Inferior parietal cortex (tissue), 1 donor: Measurements from ENCODE around the gene ZNF688.

Experiments
- DNase-seq: peaks from one replicate; pipeline ENCODE4 v3.0.0-alpha.2; 2016; ENCODE audit errors: extremely low spot score

The ZNF688 gene

DNA sequence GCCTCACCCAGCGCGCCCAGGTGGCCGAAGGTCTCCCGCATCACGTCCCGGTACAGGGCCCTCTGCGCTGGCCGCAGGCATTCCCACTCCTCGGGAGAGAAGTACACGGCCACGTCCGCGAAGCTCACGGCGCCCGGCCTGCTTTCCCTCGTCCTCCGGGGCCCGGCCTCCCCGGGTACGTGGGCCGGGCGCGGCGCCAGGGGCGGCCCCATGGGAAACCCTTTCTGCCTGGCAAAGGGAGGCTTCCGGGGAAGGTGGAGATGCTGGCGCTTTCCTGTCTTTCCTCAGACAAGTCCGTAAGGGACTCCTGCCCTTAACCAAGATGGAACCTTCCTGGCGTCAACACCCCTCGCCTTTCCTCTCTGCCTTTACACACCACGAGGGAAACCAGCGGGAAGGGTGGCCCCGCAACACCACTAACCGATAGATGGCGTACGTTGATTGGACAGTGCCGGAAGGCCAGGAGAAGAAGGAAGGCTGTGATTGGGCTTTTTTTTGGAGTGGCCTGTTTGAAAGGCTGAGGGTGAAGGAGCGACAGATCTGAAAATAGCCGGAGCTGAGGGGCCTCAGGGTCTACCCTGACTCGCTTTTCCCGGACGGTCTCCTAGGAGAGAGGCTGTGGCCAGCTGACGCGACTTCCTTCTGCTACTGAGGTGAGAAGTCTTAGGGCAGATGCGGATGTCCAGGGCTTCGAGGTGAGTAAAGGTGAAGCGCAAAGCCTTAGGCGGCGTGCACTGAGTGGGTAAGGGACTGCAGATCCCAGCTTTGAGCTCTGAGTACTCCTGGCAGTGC is 14.1 kb upstream of the ZNF688 start, which contains the start of gene ZNF785:
ZNF785 (minus strand) TSS at position 298 of the 792 bp plus-strand sequence; CDS start at position 212, 86 bp downstream.
- DNase-seq: peak; percentile 99

DNA sequence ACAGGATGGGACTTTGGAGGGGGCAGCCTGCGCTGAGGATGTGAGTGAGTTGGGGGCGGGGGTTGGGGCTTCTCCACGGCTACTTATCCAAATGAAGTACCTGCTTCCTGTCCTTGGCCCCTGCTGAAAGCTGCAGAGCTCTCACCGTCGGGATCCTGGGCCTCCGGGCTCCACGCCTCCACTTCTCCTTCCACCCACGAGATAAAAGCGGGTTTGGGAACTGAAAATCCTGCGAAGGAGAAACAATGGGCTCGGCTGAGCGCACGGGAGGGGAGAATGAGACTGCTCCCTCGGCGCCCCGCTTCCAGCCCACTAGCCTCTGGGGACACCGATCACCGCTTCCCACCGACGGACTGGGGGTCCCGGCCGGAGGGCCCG is 13.5 kb upstream of the ZNF688 start:
- peak; percentile 38 for DNase-seq

- DNase-seq: no peak
These were observed 11.3 kb upstream of the ZNF688 start for GRCh38 chr16:30582611-30583340.

GRCh38 chr16:30581457-30581856 is 9.9 kb upstream of the ZNF688 start:
- no peak for DNase-seq

- DNase-seq: no peak
These were observed 3.2 kb upstream of the ZNF688 start for GRCh38 chr16:30574678-30575077.

DNA sequence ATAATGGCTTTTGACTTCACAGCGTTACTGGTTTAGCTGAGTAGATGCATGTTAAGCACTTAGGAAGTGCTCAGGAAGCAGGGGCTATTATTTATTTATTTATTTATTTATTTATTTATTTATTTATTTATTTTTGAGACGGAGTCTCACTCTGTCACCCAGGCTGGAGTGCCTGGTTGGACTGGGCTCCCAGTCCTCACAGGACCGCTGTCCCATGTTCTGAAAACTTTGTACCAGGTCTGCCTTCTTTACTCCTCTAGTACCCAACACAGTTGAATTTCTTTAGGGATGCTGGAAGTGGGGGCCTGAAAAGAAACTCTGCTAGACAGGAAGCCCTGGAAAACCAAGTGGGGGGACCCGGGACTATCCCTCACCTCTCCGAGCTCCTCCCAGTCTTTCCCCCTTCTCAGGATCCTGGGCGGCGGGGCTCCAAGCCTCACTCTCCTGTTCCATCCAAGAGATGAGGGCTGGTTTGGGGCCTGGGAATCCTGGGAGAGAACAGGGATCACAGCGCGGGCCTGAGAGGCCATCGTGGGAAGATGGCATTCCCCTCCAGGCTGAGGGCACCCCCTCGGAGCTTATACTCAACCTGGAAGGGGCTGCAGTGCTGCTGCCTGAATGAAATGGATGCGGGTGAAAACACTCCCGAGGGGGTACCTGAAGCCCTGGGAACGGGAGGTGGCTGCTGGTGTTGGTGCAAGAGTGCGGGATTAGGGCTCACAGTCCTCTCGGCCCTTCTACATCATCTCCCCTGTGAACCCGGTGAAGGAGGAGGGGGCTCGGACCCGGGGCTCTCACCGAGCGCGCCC is 674 bp downstream of the ZNF688 start:
- peak; percentile 36 for DNase-seq

DNA sequence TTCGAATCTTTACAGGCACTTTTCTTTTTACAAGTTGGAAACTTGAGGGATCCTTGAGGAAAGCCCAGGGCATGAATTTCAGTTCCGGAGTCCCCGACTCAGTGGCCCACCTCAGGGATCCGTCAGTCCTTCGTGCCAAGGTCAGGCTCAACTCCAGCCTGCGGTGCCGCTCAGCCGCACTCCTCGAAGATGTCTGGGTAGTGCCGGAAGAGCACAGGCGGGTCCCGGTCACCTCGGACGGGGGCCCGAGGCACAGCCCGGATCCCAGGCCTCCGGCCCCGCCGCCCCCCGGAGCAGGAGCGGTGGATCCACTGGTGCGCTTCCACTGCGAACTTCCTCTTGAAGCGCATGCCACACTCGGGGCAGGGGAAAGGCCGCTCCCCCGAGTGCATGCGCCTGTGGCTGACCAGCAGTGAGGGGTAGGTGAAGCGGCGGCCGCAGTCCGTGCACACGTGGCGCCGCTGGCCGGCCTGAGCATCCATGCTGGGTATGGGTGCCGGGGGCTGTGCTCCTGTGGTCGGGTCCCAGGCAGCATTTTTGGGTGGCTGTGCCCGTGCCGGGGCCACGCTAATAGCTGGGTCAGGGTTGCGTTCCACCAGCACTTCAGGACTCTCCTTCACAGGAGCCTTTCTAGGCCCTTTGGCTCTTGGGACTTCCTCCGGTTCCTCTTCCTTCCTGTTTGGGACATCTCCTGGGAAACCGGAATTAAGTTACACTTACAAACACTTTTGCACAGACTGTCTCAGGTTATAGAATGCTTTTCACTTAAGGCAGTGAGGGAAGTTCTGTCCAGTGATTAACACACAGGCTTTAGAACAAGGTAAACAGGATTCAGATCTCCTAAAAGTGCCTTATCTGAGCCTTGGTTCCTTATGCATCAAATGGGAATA is 1.5 kb downstream of the ZNF688 start:
- DNase-seq: no peak

DNA sequence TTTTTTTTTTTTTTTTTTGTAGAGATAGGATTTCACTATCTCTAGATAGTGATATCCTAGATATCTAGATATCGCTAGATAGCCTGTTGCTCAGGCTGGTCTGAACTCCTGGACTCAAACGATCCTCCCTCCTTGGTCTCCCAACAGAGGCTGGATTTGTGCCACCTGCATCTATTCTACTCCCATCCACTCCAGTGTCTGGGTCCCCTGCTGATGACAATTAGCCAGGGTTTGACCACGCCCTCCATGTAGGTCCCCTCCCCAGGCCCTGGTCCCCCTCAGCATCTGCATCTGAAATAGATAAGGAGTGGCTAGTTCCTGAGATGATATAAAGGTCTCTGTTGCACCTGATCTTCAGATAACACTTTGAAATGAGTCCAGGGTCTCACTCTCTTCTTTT is 2.2 kb downstream of the ZNF688 start:
- DNase-seq: no peak

DNA sequence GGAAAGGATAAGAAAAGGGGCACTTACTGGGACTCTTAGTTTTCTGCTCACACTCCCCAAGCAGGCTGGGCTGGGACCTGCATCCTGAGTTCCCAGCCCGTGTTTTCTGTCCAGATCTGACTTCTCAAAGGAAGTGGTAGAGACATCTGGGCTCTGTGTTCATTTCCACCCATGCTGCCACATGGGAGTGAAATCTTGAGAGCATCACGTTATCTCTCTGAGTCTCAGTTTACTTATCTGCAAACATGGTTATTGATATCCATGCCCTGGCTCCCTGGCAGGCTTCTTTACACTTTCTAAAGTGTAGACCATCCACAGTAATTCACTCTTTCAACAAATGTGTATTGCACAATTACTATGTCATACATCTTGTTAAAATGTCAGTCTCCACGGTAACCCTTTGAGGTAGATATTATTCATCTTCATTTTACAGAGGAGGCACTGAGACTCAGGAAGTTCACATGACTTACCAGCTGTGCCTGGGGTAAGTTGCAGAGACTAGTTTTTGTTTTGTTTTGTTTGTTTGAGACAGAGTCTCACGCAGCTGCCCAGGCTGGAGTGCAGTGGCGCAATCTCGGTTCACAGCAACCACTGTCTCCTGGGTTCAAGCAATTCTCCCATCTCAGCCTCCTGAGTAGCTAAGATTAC is 3.4 kb downstream of the ZNF688 start:
- DNase-seq: no peak

- no peak for DNase-seq
These were observed 4.1 kb downstream of the ZNF688 start for GRCh38 chr16:30567160-30567990.

DNA sequence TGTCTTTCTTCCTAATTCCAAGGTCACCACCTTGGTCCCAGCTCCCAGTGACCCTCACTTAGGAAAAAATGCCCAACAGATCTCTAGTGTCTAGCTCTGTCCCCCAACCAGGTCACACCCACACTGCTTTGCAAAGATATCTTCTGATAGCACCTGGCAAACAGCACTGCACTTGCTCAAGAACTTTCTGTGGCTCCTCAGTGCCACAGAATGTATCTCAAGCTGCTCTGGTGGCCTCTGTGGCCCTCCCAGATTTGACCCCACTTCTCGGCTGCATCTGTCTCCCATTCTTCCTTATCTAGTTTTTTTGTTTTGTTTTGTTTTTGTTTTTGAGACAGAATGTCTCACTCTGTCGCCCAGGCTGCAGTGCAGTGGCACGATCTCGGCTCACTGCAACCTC is 5.0 kb downstream of the ZNF688 start:
- DNase-seq: no peak

- no peak for DNase-seq
These were observed 5.5 kb downstream of the ZNF688 start for GRCh38 chr16:30565984-30566383.

DNA sequence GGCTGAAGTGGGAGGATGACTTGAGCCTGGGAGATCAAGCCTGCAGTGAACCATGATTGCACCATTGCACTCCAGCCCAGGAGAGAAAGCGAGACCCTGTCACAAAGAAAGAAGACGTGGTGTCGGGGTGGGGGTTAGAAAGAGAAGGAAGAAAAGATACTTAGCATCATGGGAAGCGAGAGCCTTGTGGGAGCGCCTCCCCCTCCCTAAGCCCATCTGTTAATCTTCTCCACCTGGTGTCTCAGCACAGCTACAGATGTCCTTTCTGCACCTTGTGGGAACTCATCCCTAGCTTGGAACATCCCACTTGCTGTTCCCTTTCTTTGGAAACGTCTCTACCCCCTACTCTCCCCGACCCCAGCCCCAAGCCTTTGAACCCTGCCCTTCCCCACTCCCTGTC is 6.0 kb downstream of the ZNF688 start:
- no peak for DNase-seq

DNA sequence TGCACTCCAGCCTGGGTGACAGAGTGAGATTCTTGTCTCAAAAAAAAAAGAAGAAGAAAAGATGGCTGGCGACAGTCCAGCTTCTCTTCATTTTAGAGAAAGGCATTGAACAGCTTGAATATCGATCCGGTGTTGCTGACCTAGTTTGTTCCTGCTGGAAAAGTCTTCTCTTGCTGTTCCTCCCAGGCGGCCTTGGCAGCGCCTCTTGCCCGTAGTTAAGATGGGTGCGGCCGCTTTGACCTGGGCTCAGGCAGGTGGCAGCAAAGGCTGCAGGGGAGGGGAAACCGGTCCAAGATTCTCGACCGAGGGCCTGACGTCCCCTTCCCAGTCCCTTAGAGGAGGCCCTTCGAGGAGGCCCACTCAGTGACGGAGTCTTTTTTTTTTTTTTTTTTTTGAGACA is 9.5 kb downstream of the ZNF688 start:
- no peak for DNase-seq

DNA sequence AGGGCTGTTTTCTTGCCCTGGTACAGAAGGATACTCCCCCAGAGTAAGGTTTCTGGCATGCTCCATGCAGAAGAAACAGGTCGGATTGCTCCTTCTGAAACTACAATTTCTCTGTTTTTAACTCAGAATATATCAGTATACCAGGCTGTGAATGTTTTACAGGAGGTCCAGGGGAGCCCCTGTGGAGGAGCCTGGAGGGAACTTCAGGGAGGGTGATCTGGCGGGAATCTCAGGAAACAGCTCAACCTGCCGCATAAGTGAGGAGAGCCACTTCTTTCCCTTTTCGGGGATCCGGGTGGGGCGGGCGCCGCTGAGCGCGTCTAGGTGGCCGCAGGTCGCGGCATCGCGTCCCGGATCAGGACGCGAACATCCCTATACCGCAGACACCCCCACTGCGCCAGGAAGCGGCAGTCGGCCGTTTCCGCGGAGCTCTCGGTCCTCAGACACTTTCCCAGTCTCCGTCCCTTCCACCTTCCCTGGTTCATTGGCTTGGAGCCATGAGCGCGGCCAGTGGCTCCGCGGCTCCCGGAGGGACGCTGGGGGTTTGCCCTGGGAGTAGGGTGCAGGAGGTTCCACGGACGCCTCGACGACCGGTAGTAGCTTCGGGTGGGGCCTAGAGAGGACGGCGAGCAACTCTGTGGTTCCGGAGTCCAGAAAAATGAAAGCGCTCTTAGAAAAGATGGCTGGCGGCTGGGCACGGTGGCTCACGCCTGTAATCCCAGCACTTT is 10.3 kb downstream of the ZNF688 start:
- DNase-seq: no peak

- no peak for DNase-seq
These were observed 11.8 kb downstream of the ZNF688 start for GRCh38 chr16:30559690-30560089.

GRCh38 chr16:30558789-30559377 is 12.6 kb downstream of the ZNF688 start:
- no peak for DNase-seq

- DNase-seq: peak; percentile 98
These were observed 13.3 kb downstream of the ZNF688 start, which contains the start of gene ZNF764 for GRCh38 chr16:30557957-30558788. Gene ZNF764, minus strand, starts transcription at chr16:30558374. Its CDS starts 192 bp downstream, at chr16:30558182.
